GM10248 (cell line): ENCODE results near the gene CHMP6.

ENCODE experiments used
- CTCF ChIA-PET: fragments of 300-600 bp; sonication (Branson Sonifier 250); formaldehyde crosslinking; extraction: SDS; loops from one replicate; lab custom pipeline; 2021; ENCODE audit warnings: antibody characterized with exemption; lab: Yijun Ruan, JAX
- POLR2A ChIA-PET: fragments of 350-650 bp; sonication (Branson Sonifier 250); formaldehyde crosslinking; extraction: SDS; loops from one replicate; lab custom pipeline; 2020; ENCODE audit warnings: antibody characterized with exemption; lab: Yijun Ruan, JAX
- DNase-seq: peaks from one replicate; pipeline ENCODE4 v3.0.0; 2012; ENCODE audit errors: extremely low spot score
- TF ChIP-seq, protein P1 (sequence below): IDR thresholded peaks from 2 replicates; pipeline ENCODE4 v1.5.1; 2012; ENCODE audit warnings: mild to moderate bottlenecking, low read depth; ENCODE audit errors: extremely low read depth, missing control alignments, control extremely low read depth

Gene CHMP6

GRCh38 chr17:80998748-80999535 is 7.3 kb downstream of the CHMP6 start:
- peak; percentile 13 for DNase-seq
- ChIA-PET CTCF (interaction anchor here (1.1 kb wide), 1 partner anchor 10 kb away, joined by 3 read pairs; no protein-coding TSS in a partner anchor), POLR2A (no interaction called here)
- TF ChIP-seq, protein P1, sequence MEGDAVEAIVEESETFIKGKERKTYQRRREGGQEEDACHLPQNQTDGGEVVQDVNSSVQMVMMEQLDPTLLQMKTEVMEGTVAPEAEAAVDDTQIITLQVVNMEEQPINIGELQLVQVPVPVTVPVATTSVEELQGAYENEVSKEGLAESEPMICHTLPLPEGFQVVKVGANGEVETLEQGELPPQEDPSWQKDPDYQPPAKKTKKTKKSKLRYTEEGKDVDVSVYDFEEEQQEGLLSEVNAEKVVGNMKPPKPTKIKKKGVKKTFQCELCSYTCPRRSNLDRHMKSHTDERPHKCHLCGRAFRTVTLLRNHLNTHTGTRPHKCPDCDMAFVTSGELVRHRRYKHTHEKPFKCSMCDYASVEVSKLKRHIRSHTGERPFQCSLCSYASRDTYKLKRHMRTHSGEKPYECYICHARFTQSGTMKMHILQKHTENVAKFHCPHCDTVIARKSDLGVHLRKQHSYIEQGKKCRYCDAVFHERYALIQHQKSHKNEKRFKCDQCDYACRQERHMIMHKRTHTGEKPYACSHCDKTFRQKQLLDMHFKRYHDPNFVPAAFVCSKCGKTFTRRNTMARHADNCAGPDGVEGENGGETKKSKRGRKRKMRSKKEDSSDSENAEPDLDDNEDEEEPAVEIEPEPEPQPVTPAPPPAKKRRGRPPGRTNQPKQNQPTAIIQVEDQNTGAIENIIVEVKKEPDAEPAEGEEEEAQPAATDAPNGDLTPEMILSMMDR: no peak

DNA sequence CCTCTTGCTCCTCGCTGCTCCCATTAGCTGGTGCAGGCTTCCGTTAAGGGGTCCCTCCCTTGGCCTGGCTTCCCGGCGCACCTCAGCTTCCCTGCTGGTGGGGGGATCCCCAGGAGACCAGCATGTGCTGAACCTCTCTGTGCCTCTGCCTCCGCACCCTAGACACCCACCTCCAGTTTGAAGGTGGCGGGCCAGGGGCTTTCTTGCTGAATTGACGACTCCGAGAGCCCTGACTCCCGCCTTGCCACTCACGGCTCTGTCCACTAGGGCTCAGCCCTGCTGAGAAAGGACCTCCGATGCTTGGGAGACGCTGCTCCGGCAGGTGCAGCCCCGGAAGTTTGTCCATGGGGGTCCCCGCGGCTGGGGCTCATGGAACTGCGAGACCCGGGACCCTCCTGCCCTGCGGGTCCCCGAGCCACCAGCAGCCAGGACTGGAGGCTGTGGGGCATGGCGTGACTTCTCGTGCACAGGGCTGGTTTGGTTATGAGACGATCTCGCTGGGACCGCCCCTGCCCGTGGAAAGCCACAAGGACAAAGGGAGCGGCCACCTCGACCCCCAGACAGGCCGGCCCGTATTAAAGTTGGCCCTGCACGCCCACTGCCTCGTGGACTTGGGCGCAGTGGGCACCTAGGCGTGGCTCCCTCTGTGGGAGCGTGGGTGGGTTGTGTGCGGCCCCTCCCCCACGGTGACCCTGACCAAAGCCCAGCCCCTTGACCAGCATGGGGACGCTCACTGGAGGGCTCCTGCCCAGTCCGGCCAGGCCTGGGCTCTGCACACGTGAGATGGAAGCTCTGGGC is 8.1 kb downstream of the CHMP6 start:
- POLR2A ChIA-PET: no interaction called here
- CTCF ChIA-PET: interaction anchor here (0.9 kb wide), 1 partner anchor 24 kb away, joined by 3 read pairs; no protein-coding TSS in a partner anchor

GRCh38 chr17:81000334-81000630 is 8.6 kb downstream of the CHMP6 start:
- CTCF ChIA-PET: interaction anchor here (0.9 kb wide), 1 partner anchor 24 kb away, joined by 3 read pairs; no protein-coding TSS in a partner anchor
- TF ChIP-seq, protein P1: no peak
- POLR2A ChIA-PET: no interaction called here
- peak; percentile 16 for DNase-seq

More for the DNA sequence above, 8.1 kb downstream of the CHMP6 start:
- TF ChIP-seq, protein P1: no peak
- peak; percentile 18 for DNase-seq

DNA sequence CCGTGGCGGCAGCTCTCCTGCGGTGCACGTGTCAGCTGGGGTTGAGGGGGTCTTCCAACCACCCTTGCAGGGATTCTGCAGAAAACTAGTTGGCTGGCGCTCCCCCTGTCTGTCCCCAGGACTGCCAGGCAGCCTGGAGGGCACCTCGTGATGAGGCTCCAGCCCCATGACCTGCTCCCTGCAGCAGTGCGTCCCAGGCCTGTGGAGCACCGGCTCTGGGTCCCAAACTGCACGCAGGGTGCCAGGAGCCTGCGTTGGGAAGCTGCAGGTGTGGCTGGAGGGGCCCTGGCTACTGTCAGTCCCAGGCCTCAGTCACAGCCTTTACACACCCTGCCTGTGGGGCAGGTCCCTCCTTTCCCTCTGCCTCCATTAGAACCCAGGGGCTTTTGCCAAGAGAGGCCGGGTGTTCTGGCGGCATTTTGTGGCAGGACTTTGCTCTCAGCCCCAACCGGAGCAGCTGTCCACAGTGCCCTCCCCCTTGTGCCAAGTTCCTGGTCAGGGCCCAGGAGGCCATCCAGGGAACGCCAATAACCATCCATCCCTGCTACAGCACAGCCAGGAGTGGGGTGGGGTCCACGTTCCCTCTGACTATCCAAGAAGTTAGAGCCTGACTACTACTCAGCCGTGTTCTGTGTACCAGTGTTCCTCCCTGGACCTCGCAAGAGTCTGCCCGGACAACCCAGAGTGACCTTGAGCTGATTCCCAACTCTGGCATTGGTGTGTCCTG is 9.2 kb downstream of the CHMP6 start:
- POLR2A ChIA-PET: no interaction called here
- TF ChIP-seq, protein P1: no peak
- DNase-seq: no peak
- CTCF ChIA-PET: interaction anchor here (0.9 kb wide), 1 partner anchor 23 kb away, joined by 3 read pairs; no protein-coding TSS in a partner anchor

- CTCF ChIA-PET: no interaction called here
Measured at GRCh38 chr17:81002013-81002384, 10.4 kb downstream of the CHMP6 start.

More at GRCh38 chr17:81002013-81002384, 10.4 kb downstream of the CHMP6 start:
- DNase-seq: no peak
- TF ChIP-seq, protein P1: no peak
- POLR2A ChIA-PET: no interaction called here
